Lung (tissue), 12 donors: Measurements from ENCODE around the gene EFCAB5. TPM values are rescaled to one million over a fixed set of nuclear protein-coding genes. Genes with fewer than 3 reads are reported as not detected.

Experiments used
- ATAC-seq: fragments of 200-7000 bp; cut with Tn5 transposase; one replicate; pipeline ENCODE4 v1.9.1; 2020; ENCODE audit warnings: moderate number of reproducible peaks; ENCODE audit not compliant: insufficient read depth, low FRiP score
- DNase-seq, 3 donors: peaks; one replicate each; pipeline ENCODE4 v3.0.0-alpha.2; 2013 to 2017
- H3K27ac ChIP-seq, 2 donors: one replicate each; pipeline ENCODE4 v1.5.1; 2013; ENCODE audit warnings: mild to moderate bottlenecking in 2 of 2, moderate library complexity in 2 of 2, control low read depth in 1 of 2, inconsistent platforms in 1 of 2, low read depth in 1 of 2, low read length in 1 of 2
- H3K27me3 ChIP-seq, 3 donors: one replicate each; pipeline ENCODE4 v1.5.1; 2013; ENCODE audit warnings: low read length in 2 of 3; ENCODE audit not compliant: control insufficient read depth in 3 of 3, insufficient read depth in 3 of 3
- H3K36me3 ChIP-seq, 4 donors: one replicate each; pipeline ENCODE4 v1.5.1; 2013; ENCODE audit warnings: low read length in 4 of 4, mild to moderate bottlenecking in 1 of 4, moderate library complexity in 1 of 4; ENCODE audit not compliant: control insufficient read depth in 4 of 4, insufficient read depth in 4 of 4
- H3K4me1 ChIP-seq, 5 donors: one replicate each; pipeline ENCODE4 v1.5.1; 2013; ENCODE audit warnings: low read length in 5 of 5, mild to moderate bottlenecking in 2 of 5, moderate library complexity in 1 of 5; ENCODE audit not compliant: control insufficient read depth in 5 of 5, insufficient read depth in 5 of 5
- H3K4me3 ChIP-seq: one replicate; pipeline ENCODE4 v1.5.1; 2013; ENCODE audit warnings: mild to moderate bottlenecking, control low read depth, moderate library complexity
- H3K9ac ChIP-seq, 2 donors: one replicate each; pipeline ENCODE4 v1.5.1; 2013; ENCODE audit warnings: low read length in 2 of 2, control low read depth in 1 of 2; ENCODE audit not compliant: insufficient read depth in 1 of 2
- H3K9me3 ChIP-seq, 4 donors: one replicate each; pipeline ENCODE4 v1.5.1; 2013; ENCODE audit warnings: low read length in 3 of 4, mild to moderate bottlenecking in 1 of 4, moderate library complexity in 1 of 4; ENCODE audit not compliant: control insufficient read depth in 4 of 4, insufficient read depth in 3 of 4
- CTCF ChIP-seq: IDR thresholded peaks from 2 replicates; pipeline ENCODE4 v1.5.1; 2012; ENCODE audit warnings: mild to moderate bottlenecking; ENCODE audit errors: control extremely low read depth, extremely low read depth
- WGBS, 2 donors: extraction: QIAGEN DNeasy Blood & Tissue Kit; methylation state at CpG; one replicate each; pipeline ENCODE4 v1.1.7; 2013; 5-methylcytosine and 5-hydroxymethylcytosine counted together
- polyA plus RNA-seq, 2 donors: library from polyadenylated mRNA; stranded (reverse); fragments of 200-250 nt; gene quantifications; one replicate each; pipeline ENCODE4 v1.2.1, GENCODE V29; 2013
- total RNA-seq, 2 donors: library from RNA; depleted of rRNA in 1 of 2; stranded (reverse); fragments of >200 nt in 1 of 2; gene quantifications; one replicate each; pipeline ENCODE4 v1.2.1, GENCODE V29; 2014 to 2021
- donor health status: control.
- donor health status: control.
- donor health status: Bipolar disorder and iron deficiency.
- donor health status: healthy.
- donor health status: DM: yes; HTN: yes; CAD: no.

EFCAB5 gene
- total and polyA plus RNA-seq, 4 donors = 0.09 to 2.2 (median 0.42) TPM

GRCh38 chr17:29973005-29973404 lies 31.6 kb downstream of the EFCAB5 start:
- Histone ChIP-seq H3K9me3 (no peaks in the 10 kb centered on the region), H3K9ac (no peak overlapping the region), H3K4me1 (no peaks in the 10 kb centered on the region), H3K4me3 (no peak overlapping the region), H3K27ac (no peak overlapping the region), H3K27me3 (no peaks in the 10 kb centered on the region), H3K36me3 (no peaks in the 10 kb centered on the region)
- TF ChIP-seq CTCF = no peak
- WGBS, 2 donors = 94 to 98% methylated on average over 3 of the region's 3 CpGs
- DNase-seq = no peak
- ATAC-seq = no peak

GRCh38 chr17:29977836-29978235 lies 36.4 kb downstream of the EFCAB5 start:
- WGBS, 2 donors = 64 to 69% methylated on average over 1 of the region's 1 CpG
- no peaks in the 10 kb centered on the region for H3K27me3 ChIP-seq
- H3K4me1 ChIP-seq = no peaks in the 10 kb centered on the region
- DNase-seq (peak in 1 of 3 donors; percentile 3), ATAC-seq (no peak)
- H3K27ac ChIP-seq = no peak overlapping the region
- no peak overlapping the region for H3K9ac ChIP-seq
- no peak for TF ChIP-seq CTCF
- no peaks in the 10 kb centered on the region for H3K36me3 ChIP-seq
- no peaks in the 10 kb centered on the region for H3K9me3 ChIP-seq
- no peak overlapping the region for H3K4me3 ChIP-seq

GRCh38 chr17:29980261-29980660 lies 38.8 kb downstream of the EFCAB5 start:
- no peaks in the 10 kb centered on the region for H3K27me3 ChIP-seq
- WGBS, 2 donors = 71 to 79% methylated on average over 1 of the region's 1 CpG

More at GRCh38 chr17:29980261-29980660, 38.8 kb downstream of the EFCAB5 start:
- DNase-seq (no peak), ATAC-seq (no peak)
- H3K27ac ChIP-seq = no peak overlapping the region
- no peak for TF ChIP-seq CTCF
- no peaks in the 10 kb centered on the region for H3K4me1 ChIP-seq
- no peaks in the 10 kb centered on the region for H3K36me3 ChIP-seq
- peaks cover 0 to 2% (median 0%) of the 10 kb centered on the region in 4 donors for H3K9me3 ChIP-seq
- H3K9ac ChIP-seq = no peak overlapping the region
- H3K4me3 ChIP-seq = no peak overlapping the region
